HepG2 (cell line): Measurements from ENCODE around the gene WDR70. TPM values are rescaled to one million over a fixed set of nuclear protein-coding genes. Genes with fewer than 3 reads are reported as not detected.

Experiments
- CBX2 ChIP-seq, 2 experiments: fragments of 200-600 bp in 1 of 2; sonication (generic); formaldehyde crosslinking in 1 of 2; IDR thresholded peaks; 2 replicates each; pipeline versions ENCODE4 v1.7.0 to v1.8.1; 2018 to 2022; ENCODE audit warnings: low read depth in 2 of 2, low read length in 1 of 2, mild to moderate bottlenecking in 1 of 2, missing genetic modification reagents in 1 of 2
- FOXK2 ChIP-seq: fragments of 450-650 bp; IDR thresholded peaks from 2 replicates; pipeline ENCODE4 v1.6.1; 2016
- GATAD1 ChIP-seq: IDR thresholded peaks from 2 replicates; pipeline ENCODE4 v1.6.1; 2016; ENCODE audit warnings: missing genetic modification reagents, missing compliant biosample characterization
- GFI1 ChIP-seq: sonication (generic); formaldehyde crosslinking; IDR thresholded peaks from 2 replicates; pipeline ENCODE4 v1.5.0; 2020; ENCODE audit warnings: missing genetic modification reagents, mild to moderate bottlenecking, borderline replicate concordance
- HOXA3 ChIP-seq: sonication (generic); formaldehyde crosslinking; IDR thresholded peaks from 2 replicates; pipeline ENCODE4 v1.5.0; 2020; ENCODE audit warnings: missing genetic modification reagents
- IKZF5 ChIP-seq: IDR thresholded peaks from 2 replicates; pipeline ENCODE4 v1.6.1; 2018; ENCODE audit warnings: missing genetic modification reagents, mild to moderate bottlenecking, missing compliant biosample characterization
- IRF2 ChIP-seq: IDR thresholded peaks from 2 replicates; pipeline ENCODE4 v1.6.1; 2018; ENCODE audit warnings: missing genetic modification reagents, missing compliant biosample characterization
- KAT7 ChIP-seq: IDR thresholded peaks from 2 replicates; pipeline ENCODE4 v1.6.1; 2018; ENCODE audit warnings: borderline replicate concordance, missing compliant biosample characterization
- MIER2 ChIP-seq: IDR thresholded peaks from 2 replicates; pipeline ENCODE4 v1.6.1; 2016; ENCODE audit warnings: missing biosample characterization, missing genetic modification reagents
- NFYC ChIP-seq: IDR thresholded peaks from 2 replicates; pipeline ENCODE4 v1.6.1; 2016; ENCODE audit warnings: missing genetic modification reagents, missing compliant biosample characterization
- RBM22 ChIP-seq: fragments of 200-400 bp; formaldehyde crosslinking; optimal IDR thresholded peaks from 2 replicates; pipeline ENCODE3; 2017; ENCODE audit warnings: mild to moderate bottlenecking, low read length, moderate library complexity
- SIX1 ChIP-seq: sonication (generic); formaldehyde crosslinking; IDR thresholded peaks from 2 replicates; pipeline ENCODE4 v1.4.0; 2020; ENCODE audit warnings: missing genetic modification reagents, borderline replicate concordance
- SP2 ChIP-seq: sonication (generic); formaldehyde crosslinking; IDR thresholded peaks from 2 replicates; pipeline ENCODE4 v1.5.1; 2020; ENCODE audit warnings: mild to moderate bottlenecking, missing genetic modification reagents
- TOPORS ChIP-seq: sonication (generic); formaldehyde crosslinking; IDR thresholded peaks from 2 replicates; pipeline ENCODE4 v1.8.0; 2023; ENCODE audit warnings: mild to moderate bottlenecking, missing genetic modification reagents
- ZHX2 ChIP-seq, 2 experiments: sonication (generic) in 1 of 2; formaldehyde crosslinking in 1 of 2; IDR thresholded peaks; 2 replicates each; pipeline versions ENCODE4 v1.6.1 to v1.9.0; 2014 to 2022; ENCODE audit warnings: antibody characterized with exemption in 1 of 2, borderline replicate concordance in 1 of 2, inconsistent platforms in 1 of 2, low read depth in 1 of 2, missing genetic modification reagents in 1 of 2
- ZKSCAN1 ChIP-seq: fragments of 150-350 bp; IDR thresholded peaks from 2 replicates; pipeline ENCODE4 v1.6.1; 2014; ENCODE audit warnings: low read length
- ZNF235 ChIP-seq: sonication (generic); formaldehyde crosslinking; IDR thresholded peaks from 2 replicates; pipeline ENCODE4 v1.8.1; 2023; ENCODE audit warnings: mild to moderate bottlenecking, missing genetic modification reagents, borderline replicate concordance
- ZNF547 ChIP-seq: sonication (generic); formaldehyde crosslinking; IDR thresholded peaks from 2 replicates; pipeline ENCODE4 v1.5.1; 2020; ENCODE audit warnings: mild to moderate bottlenecking, missing genetic modification reagents
- ZNF747 ChIP-seq: sonication (generic); formaldehyde crosslinking; IDR thresholded peaks from 2 replicates; pipeline ENCODE4 v1.8.1; 2023; ENCODE audit warnings: missing genetic modification reagents, mild to moderate bottlenecking, borderline replicate concordance
- ZNF878 ChIP-seq: sonication (generic); formaldehyde crosslinking; IDR thresholded peaks from 2 replicates; pipeline ENCODE4 v1.8.1; 2023; ENCODE audit warnings: mild to moderate bottlenecking, missing genetic modification reagents, moderate library complexity
- polyA plus RNA-seq, 8 experiments: library from polyadenylated mRNA; depleted of rRNA in 3 of 8; stranded (reverse) in 7 of 8; unstranded in 1 of 8; fragments of >200 nt; fragmentation: Illumina TruSeq in 4 of 8; extraction: Trizol in 4 of 8; gene quantifications; 2 replicates each; pipeline versions ENCODE4 v1.2.1 to v1.2.3, GENCODE V29; 2011 to 2016; ENCODE audit warnings: low read depth in 4 of 8, missing spikeins in 1 of 8, mixed read lengths in 1 of 8; ENCODE audit not compliant: insufficient read depth in 1 of 8
- total RNA-seq, 5 experiments: library from RNA; depleted of rRNA; stranded (reverse); fragments of >200 nt; fragmentation: Illumina TruSeq; extraction: Trizol; gene quantifications; 2 replicates each; pipeline ENCODE4 v1.2.3, GENCODE V29; 2016; ENCODE audit warnings: low read depth in 1 of 5
- TF ChIP-seq, protein P1 (sequence below): IDR thresholded peaks from 2 replicates; pipeline ENCODE4 v1.6.1; 2016; ENCODE audit warnings: missing biosample characterization, missing genetic modification reagents, low read depth

WDR70 gene
- total and polyA plus RNA-seq, 2 of the 13 experiments (the other 11 are each of a cell fraction or from before 2014, with no cell fraction given): 14.6 to 30.6 TPM

- TF ChIP-seq IKZF5 (CRISPR knock-in tag): peak; percentile 65
- TF ChIP-seq ZHX2 (IDR thresholded peaks at IDR 0.05; ENCODE audit: low read depth): peak; percentile 92
- no peak for TF ChIP-seq ZHX2 (CRISPR knock-in tag; IDR thresholded peaks at IDR 0.05; ENCODE audit: borderline replicate concordance)
- TF ChIP-seq ZKSCAN1: no peak
- no peak for TF ChIP-seq RBM22
- 0 out of 2 replicates have a peak, but pooled peaks have one; percentile 15 for TF ChIP-seq MIER2 (CRISPR knock-in tag)
- peak; percentile 36; the same call in 1 of the 2 replicates for TF ChIP-seq ZNF547 (CRISPR knock-in tag)
- TF ChIP-seq KAT7: 0 out of 2 replicates have a peak, but pooled peaks have one; percentile 33
- peak; percentile 74 for TF ChIP-seq SP2 (CRISPR knock-in tag)
- peak; percentile 5; the same call in 1 of the 2 replicates for TF ChIP-seq FOXK2
- 0 out of 2 replicates have a peak, but pooled peaks have one; percentile 34 for TF ChIP-seq TOPORS (CRISPR knock-in tag)
- peak; percentile 38; the same call in 1 of the 2 replicates for TF ChIP-seq NFYC (CRISPR knock-in tag)
- no peak for TF ChIP-seq CBX2 (IDR thresholded peaks at IDR 0.05; ENCODE audit: low read depth, low read length)
- TF ChIP-seq CBX2 (CRISPR knock-in tag; IDR thresholded peaks at IDR 0.05; ENCODE audit: low read depth): no peak
- TF ChIP-seq GATAD1 (CRISPR knock-in tag): peak; percentile 99
- no peak for TF ChIP-seq SIX1 (CRISPR knock-in tag)
- peak; percentile 41; the same call in 1 of the 2 replicates for TF ChIP-seq ZNF747
- TF ChIP-seq ZNF235 (CRISPR knock-in tag): no peak
- TF ChIP-seq HOXA3 (CRISPR knock-in tag): peak; percentile 94
- TF ChIP-seq ZNF878: peak; percentile 55; the same call in 1 of the 2 replicates
- peak; percentile 60; the same call in 1 of the 2 replicates for TF ChIP-seq GFI1 (CRISPR knock-in tag)
- TF ChIP-seq, protein P1, sequence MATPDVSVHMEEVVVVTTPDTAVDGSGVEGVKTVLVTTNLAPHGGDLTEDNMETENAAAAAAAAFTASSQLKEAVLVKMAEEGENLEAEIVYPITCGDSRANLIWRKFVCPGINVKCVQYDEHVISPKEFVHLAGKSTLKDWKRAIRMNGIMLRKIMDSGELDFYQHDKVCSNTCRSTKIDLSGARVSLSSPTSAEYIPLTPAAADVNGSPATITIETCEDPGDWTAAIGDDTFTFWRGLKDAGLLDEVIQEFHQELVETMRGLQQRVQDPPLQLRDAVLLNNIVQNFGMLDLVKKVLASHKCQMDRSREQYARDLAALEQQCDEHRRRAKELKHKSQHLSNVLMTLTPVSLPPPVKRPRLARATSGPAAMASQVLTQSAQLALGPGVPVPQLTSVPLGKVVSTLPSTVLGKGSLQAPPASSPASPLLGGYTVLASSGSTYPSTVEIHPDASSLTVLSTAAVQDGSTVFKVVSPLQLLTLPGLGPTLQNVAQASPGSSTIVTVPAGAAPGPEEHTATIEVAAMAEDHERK (CRISPR knock-in tag): 0 out of 2 replicates have a peak, but pooled peaks have one; percentile 35
- peak; percentile 50; the same call in 1 of the 2 replicates for TF ChIP-seq IRF2 (CRISPR knock-in tag)
Observed at GRCh38 chr5:37370864-37371726, 8.0 kb upstream of the WDR70 start, which contains the start of gene NUP155 (continued).
